ENCODE measurements around the gene HTR1D. TPM values are rescaled to one million over a fixed set of nuclear protein-coding genes. Genes with fewer than 3 reads are reported as not detected.

HTR1D gene
- total RNA-seq, 5 donors from 2014 or later (not counting 1 experiment from before 2014, with no cell fraction given) = not detected

- no peak overlapping the region for H3K4me3 Mint-ChIP-seq
- no peaks in the 10 kb centered on the region for H3K4me1 Mint-ChIP-seq
- ATAC-seq (replicated peaks in 1 of 4) (no peak), DNase-seq (no peak)
- no peaks in the 10 kb centered on the region for H3K9me3 Mint-ChIP-seq
- H3K36me3 ChIP-seq (ENCODE audit: control insufficient read depth in 2 of 2, extremely low read depth in 1 of 2, insufficient read depth in 1 of 2, low read length in 1 of 2) = no peaks in the 10 kb centered on the region
- H3K4me1 ChIP-seq (ENCODE audit: control insufficient read depth in 1 of 2, extremely low read depth in 1 of 2, insufficient read depth in 2 of 2, low read length in 2 of 2) = no peaks in the 10 kb centered on the region
- no peak overlapping the region for H3K4me3 ChIP-seq (ENCODE audit: control insufficient read depth in 1 of 2, extremely low read depth in 1 of 2, low read length in 1 of 2)
- H3K9me3 ChIP-seq = no peaks in the 10 kb centered on the region
- no peak overlapping the region for H3K27ac Mint-ChIP-seq
- no peaks in the 10 kb centered on the region for H3K27me3 Mint-ChIP-seq
- CTCF ChIA-PET = no interaction called here
- 86% methylated on average over 4 of the region's 6 CpGs for WGBS (ENCODE audit: insufficient coverage)
- H3K27ac ChIP-seq (ENCODE audit: low read length) = no peak overlapping the region
- H3K27me3 ChIP-seq (replicated peaks in 1 of 2; ENCODE audit: control insufficient read depth in 2 of 2, extremely low read depth in 1 of 2, insufficient read depth in 2 of 2, low read length in 1 of 2) = peaks cover 0 to 12% of the 10 kb centered on the region in 2 experiments
- POLR2A ChIA-PET = no interaction called here
- H3K36me3 Mint-ChIP-seq = no peaks in the 10 kb centered on the region
These were observed 32.6 kb upstream of the HTR1D start for GRCh38 chr1:23249787-23250454.

DNA sequence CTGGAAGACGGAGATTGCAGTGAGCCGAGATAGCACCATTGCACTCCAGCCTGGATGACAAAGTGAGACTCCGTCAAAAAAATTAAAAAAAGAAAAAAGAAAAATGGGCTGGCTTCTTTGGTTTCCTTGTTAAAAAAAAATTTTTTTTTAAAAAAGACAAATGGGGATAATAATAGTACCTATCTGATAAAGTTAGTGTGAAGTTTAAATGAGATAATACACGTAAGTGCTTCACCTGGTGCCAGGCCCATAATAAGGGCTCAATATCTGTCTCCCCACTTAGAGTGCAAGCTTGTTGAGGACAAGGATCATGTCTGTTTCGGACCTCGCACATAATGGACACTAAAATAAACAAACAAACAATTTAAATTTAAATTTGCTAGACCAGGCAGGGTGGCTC, 30.0 kb upstream of the HTR1D start:
- no peaks in the 10 kb centered on the region for H3K36me3 Mint-ChIP-seq
- H3K27ac ChIP-seq (ENCODE audit: low read length) = no peak overlapping the region

DNA sequence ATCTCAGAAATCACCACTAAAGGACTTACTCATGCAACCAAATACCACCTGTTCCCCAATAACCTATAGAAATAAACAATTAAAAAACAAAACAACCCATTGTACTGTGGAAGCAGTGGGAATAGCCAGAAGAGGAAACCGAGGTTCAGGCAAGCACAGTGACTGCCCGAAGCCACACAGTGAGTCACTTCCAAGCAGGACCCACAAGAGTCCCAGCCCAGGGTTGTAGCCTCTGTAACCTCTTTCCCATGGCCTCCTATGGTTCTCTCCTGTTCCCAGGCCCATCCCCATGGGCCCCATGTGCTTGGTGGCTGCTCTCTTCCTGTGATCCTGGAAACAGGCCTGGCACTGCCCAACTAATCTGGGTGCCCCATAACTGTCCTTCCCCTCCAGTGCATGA, 29.0 kb upstream of the HTR1D start:
- no peak overlapping the region for H3K27ac Mint-ChIP-seq
- Histone ChIP-seq H3K4me1 (ENCODE audit: control insufficient read depth in 1 of 2, extremely low read depth in 1 of 2, insufficient read depth in 2 of 2, low read length in 2 of 2) (no peaks in the 10 kb centered on the region), H3K36me3 (ENCODE audit: control insufficient read depth in 2 of 2, extremely low read depth in 1 of 2, insufficient read depth in 1 of 2, low read length in 1 of 2) (no peaks in the 10 kb centered on the region), H3K4me3 (ENCODE audit: control insufficient read depth in 1 of 2, extremely low read depth in 1 of 2, low read length in 1 of 2) (no peak overlapping the region), H3K27me3 (replicated peaks in 1 of 2; ENCODE audit: control insufficient read depth in 2 of 2, extremely low read depth in 1 of 2, insufficient read depth in 2 of 2, low read length in 1 of 2) (peaks cover 0 to 19% of the 10 kb centered on the region in 2 experiments), H3K27ac (ENCODE audit: low read length) (no peak overlapping the region), H3K9me3 (no peaks in the 10 kb centered on the region)
- H3K36me3 Mint-ChIP-seq = no peaks in the 10 kb centered on the region
- H3K27me3 Mint-ChIP-seq = no peaks in the 10 kb centered on the region
- no peak overlapping the region for H3K4me3 Mint-ChIP-seq
- ATAC-seq (replicated peaks in 1 of 4) (no peak), DNase-seq (no peak)
- H3K4me1 Mint-ChIP-seq = no peaks in the 10 kb centered on the region
- POLR2A ChIA-PET = no interaction called here
- 52% methylated on average over 2 of the region's 2 CpGs for WGBS (ENCODE audit: insufficient coverage)
- CTCF ChIA-PET = no interaction called here
- H3K9me3 Mint-ChIP-seq = no peaks in the 10 kb centered on the region

More for the DNA sequence above, 30.0 kb upstream of the HTR1D start:
- H3K27me3 ChIP-seq (replicated peaks in 1 of 2; ENCODE audit: control insufficient read depth in 2 of 2, extremely low read depth in 1 of 2, insufficient read depth in 2 of 2, low read length in 1 of 2) = peaks cover 0 to 17% of the 10 kb centered on the region in 2 experiments
- H3K9me3 Mint-ChIP-seq = no peaks in the 10 kb centered on the region
- ATAC-seq (replicated peaks in 1 of 4) (no peak), DNase-seq (no peak)
- 90% methylated on average over 4 of the region's 6 CpGs for WGBS (ENCODE audit: insufficient coverage)
- no peak overlapping the region for H3K4me3 ChIP-seq (ENCODE audit: control insufficient read depth in 1 of 2, extremely low read depth in 1 of 2, low read length in 1 of 2)
- no peak overlapping the region for H3K27ac Mint-ChIP-seq
- no peaks in the 10 kb centered on the region for H3K9me3 ChIP-seq
- H3K4me1 ChIP-seq (ENCODE audit: control insufficient read depth in 1 of 2, extremely low read depth in 1 of 2, insufficient read depth in 2 of 2, low read length in 2 of 2) = no peaks in the 10 kb centered on the region
- ChIA-PET CTCF (no interaction called here), POLR2A (no interaction called here)
- no peaks in the 10 kb centered on the region for H3K27me3 Mint-ChIP-seq
- no peaks in the 10 kb centered on the region for H3K4me1 Mint-ChIP-seq
- no peaks in the 10 kb centered on the region for H3K36me3 ChIP-seq (ENCODE audit: control insufficient read depth in 2 of 2, extremely low read depth in 1 of 2, insufficient read depth in 1 of 2, low read length in 1 of 2)
- H3K4me3 Mint-ChIP-seq = no peak overlapping the region

DNA sequence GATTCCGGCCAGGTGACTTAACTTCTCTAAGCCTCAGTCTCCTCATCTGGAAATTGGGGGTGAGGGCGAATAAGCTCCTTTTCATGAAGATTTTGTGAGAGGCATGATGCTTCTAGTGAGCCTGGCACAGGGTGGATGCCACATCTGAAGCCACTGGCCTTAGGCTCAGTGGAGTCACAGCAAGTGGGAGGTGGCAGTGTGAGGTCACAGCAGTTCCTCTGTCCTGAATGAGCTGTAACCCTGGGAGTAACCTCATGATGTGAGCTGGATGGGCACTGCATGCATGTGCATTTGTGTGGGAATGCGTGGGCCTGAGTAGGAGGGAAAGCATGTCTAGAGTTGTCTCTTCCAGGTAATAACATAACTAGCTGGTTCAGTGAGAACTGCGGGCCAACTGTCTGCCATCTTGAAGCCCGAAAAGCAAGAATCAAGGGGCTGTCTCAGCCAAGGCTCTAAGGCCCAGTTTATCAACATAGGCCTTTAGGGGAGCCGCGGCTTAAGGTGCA, 27.0 kb upstream of the HTR1D start:
- Histone ChIP-seq H3K27me3 (replicated peaks in 1 of 2; ENCODE audit: control insufficient read depth in 2 of 2, extremely low read depth in 1 of 2, insufficient read depth in 2 of 2, low read length in 1 of 2) (peaks cover 0 to 19% of the 10 kb centered on the region in 2 experiments), H3K4me3 (ENCODE audit: control insufficient read depth in 1 of 2, extremely low read depth in 1 of 2, low read length in 1 of 2) (no peak overlapping the region), H3K4me1 (ENCODE audit: control insufficient read depth in 1 of 2, extremely low read depth in 1 of 2, insufficient read depth in 2 of 2, low read length in 2 of 2) (no peaks in the 10 kb centered on the region), H3K27ac (ENCODE audit: low read length) (no peak overlapping the region), H3K9me3 (no peaks in the 10 kb centered on the region), H3K36me3 (ENCODE audit: control insufficient read depth in 2 of 2, extremely low read depth in 1 of 2, insufficient read depth in 1 of 2, low read length in 1 of 2) (no peaks in the 10 kb centered on the region)
- DNase-seq = no peak
- H3K4me1 Mint-ChIP-seq = no peaks in the 10 kb centered on the region
- POLR2A ChIA-PET = no interaction called here
- H3K4me3 Mint-ChIP-seq = no peak overlapping the region
- no peaks in the 10 kb centered on the region for H3K9me3 Mint-ChIP-seq
- no peaks in the 10 kb centered on the region for H3K36me3 Mint-ChIP-seq
- no peak for ATAC-seq (replicated peaks in 1 of 4)
- no peak overlapping the region for H3K27ac Mint-ChIP-seq
- peaks cover 0 to 2% of the 10 kb centered on the region in 2 donors for H3K27me3 Mint-ChIP-seq
- CTCF ChIA-PET = no interaction called here
- WGBS (ENCODE audit: insufficient coverage) = 100% methylated on average over 3 of the region's 7 CpGs

DNA sequence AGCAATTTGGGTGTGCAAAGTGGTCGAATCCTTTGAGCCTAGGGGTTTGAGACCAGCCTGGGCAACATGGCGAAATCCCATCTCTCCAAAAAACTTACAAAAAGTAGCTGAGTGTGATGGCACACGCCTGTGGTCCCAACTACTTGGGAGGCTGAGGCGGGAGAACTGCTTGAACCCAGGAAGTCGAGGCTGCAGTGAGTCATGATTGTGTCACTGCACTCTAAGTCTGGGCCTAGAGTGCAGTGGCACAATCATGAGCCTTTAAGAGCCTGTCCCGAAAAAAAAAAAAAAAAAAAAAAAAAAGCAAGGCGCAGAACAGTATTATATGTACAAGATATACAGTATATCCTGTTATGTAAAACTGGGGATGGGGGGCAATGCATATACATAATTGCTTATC, 25.1 kb upstream of the HTR1D start:
- CTCF ChIA-PET = no interaction called here
- POLR2A ChIA-PET = no interaction called here
- H3K36me3 Mint-ChIP-seq = no peaks in the 10 kb centered on the region

GRCh38 chr1:23239638-23240295, 22.5 kb upstream of the HTR1D start:
- ATAC-seq (replicated peaks in 1 of 4) = no peak
- CTCF ChIA-PET = no interaction called here
- H3K36me3 Mint-ChIP-seq = no peaks in the 10 kb centered on the region

More for the DNA sequence above, 25.1 kb upstream of the HTR1D start:
- H3K27ac Mint-ChIP-seq = no peak overlapping the region
- no peak overlapping the region for H3K4me3 ChIP-seq (ENCODE audit: control insufficient read depth in 1 of 2, extremely low read depth in 1 of 2, low read length in 1 of 2)
- H3K27me3 ChIP-seq (replicated peaks in 1 of 2; ENCODE audit: control insufficient read depth in 2 of 2, extremely low read depth in 1 of 2, insufficient read depth in 2 of 2, low read length in 1 of 2) = peaks cover 0 to 22% of the 10 kb centered on the region in 2 experiments
- H3K27ac ChIP-seq (ENCODE audit: low read length) = no peak overlapping the region
- no peaks in the 10 kb centered on the region for H3K4me1 ChIP-seq (ENCODE audit: control insufficient read depth in 1 of 2, extremely low read depth in 1 of 2, insufficient read depth in 2 of 2, low read length in 2 of 2)
- H3K36me3 ChIP-seq (ENCODE audit: control insufficient read depth in 2 of 2, extremely low read depth in 1 of 2, insufficient read depth in 1 of 2, low read length in 1 of 2) = no peaks in the 10 kb centered on the region
- no peaks in the 10 kb centered on the region for H3K9me3 Mint-ChIP-seq
- no peak for ATAC-seq (replicated peaks in 1 of 4)
- DNase-seq = no peak
- no peak overlapping the region for H3K4me3 Mint-ChIP-seq
- H3K27me3 Mint-ChIP-seq = peaks cover 6 to 11% of the 10 kb centered on the region in 2 donors
- no peaks in the 10 kb centered on the region for H3K9me3 ChIP-seq
- WGBS (ENCODE audit: insufficient coverage) = 83% methylated on average over 3 of the region's 7 CpGs
- H3K4me1 Mint-ChIP-seq = no peaks in the 10 kb centered on the region

More at GRCh38 chr1:23239638-23240295, 22.5 kb upstream of the HTR1D start:
- Histone ChIP-seq H3K4me1 (ENCODE audit: control insufficient read depth in 1 of 2, extremely low read depth in 1 of 2, insufficient read depth in 2 of 2, low read length in 2 of 2) (no peaks in the 10 kb centered on the region), H3K36me3 (ENCODE audit: control insufficient read depth in 2 of 2, extremely low read depth in 1 of 2, insufficient read depth in 1 of 2, low read length in 1 of 2) (no peaks in the 10 kb centered on the region), H3K27me3 (replicated peaks in 1 of 2; ENCODE audit: control insufficient read depth in 2 of 2, extremely low read depth in 1 of 2, insufficient read depth in 2 of 2, low read length in 1 of 2) (peaks cover 0 to 14% of the 10 kb centered on the region in 2 experiments), H3K27ac (ENCODE audit: low read length) (no peak overlapping the region), H3K9me3 (no peaks in the 10 kb centered on the region), H3K4me3 (ENCODE audit: control insufficient read depth in 1 of 2, extremely low read depth in 1 of 2, low read length in 1 of 2) (no peak overlapping the region)
- no peaks in the 10 kb centered on the region for H3K9me3 Mint-ChIP-seq
- DNase-seq = no peak
- no CpG with 5 or more reads among the region's 5 CpGs for WGBS (ENCODE audit: insufficient coverage)
- POLR2A ChIA-PET = interaction anchor here in 1 of 2 donors (0.6 kb wide), 1 partner anchor 280 kb away, joined by 3 read pairs; no protein-coding TSS in a partner anchor
- no peak overlapping the region for H3K4me3 Mint-ChIP-seq
- H3K27ac Mint-ChIP-seq = no peak overlapping the region
- H3K27me3 Mint-ChIP-seq = peaks cover 8 to 13% of the 10 kb centered on the region in 2 donors
- no peaks in the 10 kb centered on the region for H3K4me1 Mint-ChIP-seq

All from T-cell (primary cell).